ENCODE results near the gene PLPPR2. TPM values are rescaled to one million over a fixed set of nuclear protein-coding genes. Genes with fewer than 3 reads are reported as not detected.
"Not testable (repeated sequence)": the region's sequence is repeated elsewhere in the genome, so short reads cannot be mapped to it uniquely, and the experiment has no call there.

The PLPPR2 gene
- total RNA-seq, 1 donor from 2014 or later = 28.2 TPM

GRCh38 chr19:11401808-11402543, 46.7 kb downstream of the PLPPR2 start:
- DNase-seq = no peak

DNA sequence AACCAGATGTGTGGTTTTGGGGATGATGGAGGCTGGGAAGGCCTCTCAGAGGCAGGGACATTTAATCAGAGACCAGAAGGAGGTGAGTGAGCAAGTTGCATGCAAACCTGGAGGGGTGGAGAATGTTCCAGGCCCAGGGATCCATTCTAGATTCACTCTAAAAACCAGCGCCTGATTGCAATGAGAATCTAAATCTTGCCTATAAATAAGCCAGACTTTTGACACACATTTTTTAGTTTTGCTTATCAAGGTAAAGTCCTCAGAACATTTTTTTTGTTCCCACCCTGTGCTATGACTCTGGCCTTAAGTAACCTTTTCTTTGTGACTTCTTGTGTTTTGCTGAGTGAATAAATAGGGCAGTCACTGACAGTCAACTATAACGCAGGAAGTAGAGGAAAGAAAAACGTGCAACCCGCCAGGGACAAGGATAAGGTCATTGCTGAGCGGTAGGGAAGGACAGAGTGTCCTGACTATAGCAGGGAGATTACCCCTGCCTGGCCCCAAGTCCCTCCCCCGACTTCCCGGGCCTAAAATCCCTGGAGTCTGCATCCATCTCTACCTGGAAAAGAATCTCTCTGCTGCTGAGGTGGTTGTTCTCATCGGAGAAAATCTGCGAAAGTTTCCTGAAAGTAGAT, 49.5 kb downstream of the PLPPR2 start:
- no peak for DNase-seq

GRCh38 chr19:11405846-11406643, 50.8 kb downstream of the PLPPR2 start:
- no peak for DNase-seq

GRCh38 chr19:11406703-11407236, 51.5 kb downstream of the PLPPR2 start:
- DNase-seq = not testable (repeated sequence)

DNA sequence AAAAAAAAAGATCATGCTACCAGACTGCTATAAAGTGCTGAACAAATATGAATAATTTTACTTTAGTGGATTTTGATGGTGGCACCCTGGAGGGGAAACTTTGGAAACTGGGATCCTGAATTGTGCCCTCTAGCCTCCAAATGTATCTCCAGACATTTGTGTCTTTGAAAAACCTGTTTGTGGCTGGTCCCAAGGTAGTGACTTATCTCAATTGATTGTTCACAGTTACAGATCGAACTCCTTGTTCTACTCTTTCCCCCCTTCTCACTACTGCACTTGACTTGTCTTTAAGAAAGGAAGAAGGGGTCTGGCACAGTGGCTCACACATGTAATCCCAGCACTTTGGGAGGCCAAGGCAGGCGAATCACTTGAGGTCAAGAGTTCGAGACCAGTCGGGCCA, 53.4 kb downstream of the PLPPR2 start:
- no peak for DNase-seq

DNA sequence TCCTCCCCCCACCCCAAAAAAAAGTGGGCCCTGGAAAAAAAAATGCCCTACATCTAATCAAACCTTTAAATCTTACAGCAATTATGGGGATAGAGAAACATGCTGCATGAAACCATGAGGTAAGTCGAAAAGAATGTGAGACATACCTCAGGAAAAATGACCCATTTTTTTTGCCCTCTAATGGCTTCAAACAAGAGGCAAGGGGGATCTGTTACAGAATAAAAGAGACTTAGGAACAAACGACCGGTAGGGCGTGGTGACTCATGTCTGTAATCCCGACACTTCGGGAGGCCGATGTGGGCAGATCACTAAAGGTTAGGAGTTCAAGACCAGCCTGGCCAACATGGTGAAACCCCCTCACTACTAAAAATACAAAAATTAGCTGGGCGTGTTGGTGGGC, 55.5 kb downstream of the PLPPR2 start:
- no peak for DNase-seq

- DNase-seq = no peak
Observed at GRCh38 chr19:11414544-11414943, 59.3 kb downstream of the PLPPR2 start.

Small RNA genes lying within 50 kb of the gene (small RNA-seq; reads per million reads assigned to genes)
- gene RF00019 = not detected

Other genes with a start within 250 kb of the PLPPR2 start
- 6.4 TPM for gene SPC24, start 199.7 kb upstream of the PLPPR2 start, total RNA-seq
- 10.6 TPM for gene KANK2, start 157.9 kb upstream of the PLPPR2 start, total RNA-seq
- not detected for gene ANGPTL8, start 115.8 kb upstream of the PLPPR2 start, total RNA-seq
- 1.7 TPM for gene DOCK6, start 92.9 kb upstream of the PLPPR2 start, total RNA-seq
- not detected for gene TSPAN16, start 59.3 kb upstream of the PLPPR2 start, total RNA-seq
- 24.0 TPM for gene RAB3D, start 15.8 kb upstream of the PLPPR2 start, total RNA-seq
- 28.7 TPM for gene TMEM205, start 9.2 kb upstream of the PLPPR2 start, total RNA-seq
- gene CCDC159, start 8.9 kb upstream of the PLPPR2 start, total RNA-seq = 2.3 TPM
- gene SWSAP1, start 19.2 kb downstream of the PLPPR2 start, total RNA-seq = 1.6 TPM
- gene EPOR, start 28.9 kb downstream of the PLPPR2 start, total RNA-seq = 4.8 TPM
- not detected for gene RGL3, start 63.9 kb downstream of the PLPPR2 start, total RNA-seq
- 0.47 TPM for gene ODAD3, start 79.7 kb downstream of the PLPPR2 start, total RNA-seq
- gene PRKCSH, start 80.2 kb downstream of the PLPPR2 start, total RNA-seq = 60.2 TPM
- 105 TPM for gene ELAVL3, start 125.6 kb downstream of the PLPPR2 start, total RNA-seq
- 8.3 TPM for gene ZNF653, start 150.4 kb downstream of the PLPPR2 start, total RNA-seq
- 25.3 TPM for gene ECSIT, start 173.7 kb downstream of the PLPPR2 start, total RNA-seq
- gene CNN1, start 183.4 kb downstream of the PLPPR2 start, total RNA-seq = not detected
- 14.2 TPM for gene ELOF1, start 203.8 kb downstream of the PLPPR2 start, total RNA-seq
- gene ACP5, start 222.2 kb downstream of the PLPPR2 start, total RNA-seq = 0.78 TPM
- 82.0 TPM for gene ZNF627, start 242.1 kb downstream of the PLPPR2 start, total RNA-seq